Liver (tissue), 10 donors: ENCODE data around the gene ARHGAP11B. TPM values are rescaled to one million over a fixed set of nuclear protein-coding genes. Genes with fewer than 3 reads are reported as not detected.
"Not testable (repeated sequence)": the region's sequence is repeated elsewhere in the genome, so short reads cannot be mapped to it uniquely, and the experiment has no call there.

Experiments used
- DNase-seq: peaks from one replicate; pipeline ENCODE4 v3.0.0-alpha.2; 2017; ENCODE audit warnings: low spot score
- H3K27ac ChIP-seq, 2 donors: one replicate each; pipeline ENCODE4 v1.7.0; 2013; ENCODE audit warnings: inconsistent platforms in 2 of 2, low read length in 2 of 2, control low read depth in 1 of 2, low read depth in 1 of 2, mild to moderate bottlenecking in 1 of 2
- H3K27me3 ChIP-seq, 4 donors: one replicate each; pipeline versions ENCODE4 v1.6.1 to v1.7.0; 2013; ENCODE audit warnings: low read length in 3 of 4, inconsistent platforms in 1 of 4, mild to moderate bottlenecking in 1 of 4, moderate library complexity in 1 of 4; ENCODE audit not compliant: control insufficient read depth in 4 of 4, insufficient read depth in 4 of 4
- H3K36me3 ChIP-seq, 4 donors: one replicate each; pipeline versions ENCODE4 v1.6.1 to v1.7.0; 2013; ENCODE audit warnings: low read length in 3 of 4, mild to moderate bottlenecking in 3 of 4, low read depth in 1 of 4, moderate library complexity in 1 of 4; ENCODE audit not compliant: control insufficient read depth in 4 of 4, insufficient read depth in 3 of 4
- H3K4me1 ChIP-seq, 4 donors: one replicate each; pipeline versions ENCODE4 v1.6.1 to v1.7.0; 2013; ENCODE audit warnings: low read length in 3 of 4, mild to moderate bottlenecking in 3 of 4, moderate library complexity in 1 of 4; ENCODE audit not compliant: control insufficient read depth in 4 of 4, insufficient read depth in 4 of 4
- H3K4me3 ChIP-seq, 3 donors: one replicate each; pipeline versions ENCODE4 v1.6.1 to v1.7.0; 2013; ENCODE audit warnings: low read length in 3 of 3, control low read depth in 1 of 3, low read depth in 1 of 3, mild to moderate bottlenecking in 1 of 3
- H3K9ac ChIP-seq, 2 donors: one replicate each; pipeline ENCODE4 v1.7.0; 2013; ENCODE audit warnings: low read length in 2 of 2, mild to moderate bottlenecking in 2 of 2, moderate library complexity in 2 of 2, control low read depth in 1 of 2, low read depth in 1 of 2
- H3K9me3 ChIP-seq, 4 donors: one replicate each; pipeline versions ENCODE4 v1.6.1 to v1.7.0; 2013; ENCODE audit warnings: low read length in 3 of 4; ENCODE audit not compliant: control insufficient read depth in 4 of 4
- WGBS: extraction: QIAGEN DNeasy Blood & Tissue Kit; methylation state at CpG from one replicate; pipeline ENCODE4 v1.1.7; 2013; 5-methylcytosine and 5-hydroxymethylcytosine counted together
- polyA plus RNA-seq, 2 donors: library from polyadenylated mRNA; stranded (reverse) in 1 of 2; unstranded in 1 of 2; fragments of 200-250 nt in 1 of 2; fragments of >200 nt in 1 of 2; fragmentation: Nextera tagmentation in 1 of 2; extraction: Ambion mirVana in 1 of 2; gene quantifications; one replicate each; pipeline versions ENCODE4 v1.2.1 to v1.2.3, GENCODE V29; 2013 to 2015
- small RNA-seq: library from RNA; depleted of rRNA; stranded (forward); fragments of <200 nt; gene quantifications from one replicate; pipeline ENCODE3, GENCODE V24; 2014
- total RNA-seq, 2 donors: library from RNA; depleted of rRNA; stranded (reverse); fragments of >200 nt; gene quantifications; one replicate each; pipeline ENCODE4 v1.2.3, GENCODE V29; 2014
- donor health status: healthy.
- donor health status: healthy.
- donor health status: healthy.
- donor health status: healthy.
- donor health status: healthy.

The ARHGAP11B gene

GRCh38 chr15:30686651-30687050, 60.7 kb downstream of the ARHGAP11B start:
- H3K36me3 ChIP-seq, H3K27me3 ChIP-seq, H3K27ac ChIP-seq, H3K4me3 ChIP-seq, H3K9me3 ChIP-seq, DNase-seq, H3K4me1 ChIP-seq, H3K9ac ChIP-seq: not testable (repeated sequence)
- WGBS: 65% methylated on average over 2 of the region's 2 CpGs

Small RNA genes within 50 kb of the gene (small RNA-seq; reads per million reads assigned to genes)
- gene RF00019 (not detected), gene RF00096 (not detected), gene RN7SL628P (not detected)

Other genes starting within 250 kb of the ARHGAP11B start
- gene CHRFAM7A, start 232.6 kb upstream of the ARHGAP11B start, total RNA-seq: 1 to 10 TPM in 1 of 2 donors, under 1 TPM in 1; 0.37 to 1.2 TPM
- under 1 TPM in 1 of 2 donors, not detected in 1; 0.05 TPM for gene CHRFAM7A, start 232.6 kb upstream of the ARHGAP11B start, polyA plus RNA-seq
- gene GOLGA8R, start 211.9 kb upstream of the ARHGAP11B start, total RNA-seq: 1 to 10 TPM; 1.3 to 6.0 TPM
- gene GOLGA8R, start 211.9 kb upstream of the ARHGAP11B start, polyA plus RNA-seq: under 1 TPM; 0.11 to 0.39 TPM
- gene GOLGA8Q, start 74.1 kb upstream of the ARHGAP11B start, total RNA-seq: 1 to 10 TPM in 1 of 2 donors, under 1 TPM in 1; 0.47 to 2.7 TPM
- under 1 TPM; 0.14 to 0.68 TPM for gene GOLGA8Q, start 74.1 kb upstream of the ARHGAP11B start, polyA plus RNA-seq
- under 1 TPM in 1 of 2 donors, not detected in 1; 0.17 TPM for gene GOLGA8H, start 22.1 kb upstream of the ARHGAP11B start, total RNA-seq
- gene GOLGA8H, start 22.1 kb upstream of the ARHGAP11B start, polyA plus RNA-seq: under 1 TPM in 1 of 2 donors, not detected in 1; 0.06 TPM